ENCODE measurements around the gene KNCN.

DNA sequence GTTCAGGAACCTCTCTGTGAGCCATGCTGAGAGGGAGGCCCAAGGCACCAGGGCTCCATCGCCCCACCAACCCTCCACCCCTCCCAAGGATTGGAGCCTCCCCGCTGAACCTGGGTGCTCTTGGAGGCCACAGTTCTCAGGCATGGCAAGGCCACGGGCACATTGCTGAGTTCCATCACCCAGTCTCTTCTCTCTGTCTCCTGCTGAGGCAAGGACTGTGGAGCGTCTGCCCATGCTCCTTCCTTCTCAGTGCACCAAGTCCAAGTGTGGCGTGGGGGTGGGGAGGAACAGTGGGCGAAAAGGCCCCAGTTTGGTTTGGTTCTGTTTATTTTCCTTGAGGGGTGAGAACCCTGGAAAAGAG lies 2.8 kb upstream of the KNCN start:
- TF ChIP-seq, protein P1, sequence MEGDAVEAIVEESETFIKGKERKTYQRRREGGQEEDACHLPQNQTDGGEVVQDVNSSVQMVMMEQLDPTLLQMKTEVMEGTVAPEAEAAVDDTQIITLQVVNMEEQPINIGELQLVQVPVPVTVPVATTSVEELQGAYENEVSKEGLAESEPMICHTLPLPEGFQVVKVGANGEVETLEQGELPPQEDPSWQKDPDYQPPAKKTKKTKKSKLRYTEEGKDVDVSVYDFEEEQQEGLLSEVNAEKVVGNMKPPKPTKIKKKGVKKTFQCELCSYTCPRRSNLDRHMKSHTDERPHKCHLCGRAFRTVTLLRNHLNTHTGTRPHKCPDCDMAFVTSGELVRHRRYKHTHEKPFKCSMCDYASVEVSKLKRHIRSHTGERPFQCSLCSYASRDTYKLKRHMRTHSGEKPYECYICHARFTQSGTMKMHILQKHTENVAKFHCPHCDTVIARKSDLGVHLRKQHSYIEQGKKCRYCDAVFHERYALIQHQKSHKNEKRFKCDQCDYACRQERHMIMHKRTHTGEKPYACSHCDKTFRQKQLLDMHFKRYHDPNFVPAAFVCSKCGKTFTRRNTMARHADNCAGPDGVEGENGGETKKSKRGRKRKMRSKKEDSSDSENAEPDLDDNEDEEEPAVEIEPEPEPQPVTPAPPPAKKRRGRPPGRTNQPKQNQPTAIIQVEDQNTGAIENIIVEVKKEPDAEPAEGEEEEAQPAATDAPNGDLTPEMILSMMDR (IDR thresholded peaks at IDR 0.05), result no peak
- TF ChIP-seq POLR2A (IDR thresholded peaks at IDR 0.05) (no peak), EP300 (IDR thresholded peaks at IDR 0.05) (no peak), POLR2AphosphoS5 (IDR thresholded peaks at IDR 0.05) (no peak)
